Panc1 (cell line): ENCODE data around the gene EFNB1. TPM values are rescaled to one million over a fixed set of nuclear protein-coding genes. Genes with fewer than 3 reads are reported as not detected.

Source experiments
- ATAC-seq: fragments of 200-7000 bp; cut with Tn5 transposase; 2 replicates; pipeline ENCODE4 v1.9.1; 2020; ENCODE audit warnings: mild to moderate bottlenecking, moderate library complexity
- BruUV-seq: library from RNA; stranded (reverse); fragments of 400-500 nt; replicated peaks from 2 replicates; lab custom pipeline; 2021; lab: Mats Ljungman, UMichigan
- CTCF ChIA-PET: fragments of 300-600 bp; sonication (Branson Sonifier 250); formaldehyde crosslinking; loops from one replicate; lab custom pipeline; 2022; ENCODE audit warnings: antibody characterized with exemption; lab: Charles Lee
- POLR2A ChIA-PET: fragments of 300-600 bp; sonication (Branson Sonifier 250); formaldehyde crosslinking; loops from one replicate; lab custom pipeline; 2022; ENCODE audit warnings: antibody characterized with exemption; lab: Charles Lee
- DNase-seq: peaks from one replicate; pipeline ENCODE4 v3.0.0-alpha.2; 2010; ENCODE audit warnings: low read depth, low spot score
- H3K27ac ChIP-seq: 2 replicates; pipeline ENCODE4 v1.5.1; 2011; ENCODE audit warnings: mild to moderate bottlenecking, low read length, inconsistent platforms
- H3K27me3 ChIP-seq: fragments of 200-500 bp; sonication (Bioruptor generic); 2 replicates; pipeline ENCODE4 v1.6.0; 2014; ENCODE audit warnings: low read length, inconsistent platforms; ENCODE audit not compliant: control insufficient read depth, insufficient read depth
- H3K36me3 ChIP-seq: fragments of 200-500 bp; sonication (Bioruptor generic); 2 replicates; pipeline ENCODE4 v1.5.1; 2014; ENCODE audit warnings: inconsistent platforms, mild to moderate bottlenecking, low read length, moderate library complexity; ENCODE audit not compliant: control insufficient read depth, insufficient read depth
- H3K4me1 ChIP-seq: 2 replicates; pipeline ENCODE4 v1.5.1; 2011; ENCODE audit warnings: inconsistent platforms, mild to moderate bottlenecking, low read length, moderate library complexity; ENCODE audit not compliant: control insufficient read depth, insufficient read depth
- H3K4me3 ChIP-seq, 2 experiments: 2 replicates each; pipeline ENCODE4 v1.5.1; 2011 to 2012; ENCODE audit warnings: low read depth in 2 of 2, low read length in 2 of 2, mild to moderate bottlenecking in 2 of 2, inconsistent platforms in 1 of 2, moderate library complexity in 1 of 2
- H3K9me3 ChIP-seq: fragments of 200-500 bp; sonication (Bioruptor generic); 2 replicates; pipeline ENCODE4 v1.5.1; 2014; ENCODE audit warnings: low read depth, mild to moderate bottlenecking, inconsistent platforms, low read length, moderate library complexity; ENCODE audit not compliant: control insufficient read depth, insufficient read depth
- CTCF ChIP-seq: fragments of 450-650 bp; IDR thresholded peaks from 2 replicates; pipeline ENCODE4 v1.5.1; 2017; ENCODE audit warnings: mild to moderate bottlenecking
- POLR2AphosphoS5 ChIP-seq: IDR thresholded peaks from 2 replicates; pipeline ENCODE4 v1.6.1; 2012; ENCODE audit warnings: mild to moderate bottlenecking, low read depth, low read length, moderate library complexity
- REST ChIP-seq, 2 experiments: IDR thresholded peaks; 2 replicates each; pipeline ENCODE4 v1.6.1; 2011 to 2012; ENCODE audit warnings: low read depth in 2 of 2, control low read depth in 1 of 2, low read length in 1 of 2, mild to moderate bottlenecking in 1 of 2, moderate library complexity in 1 of 2; ENCODE audit not compliant: insufficient read depth in 1 of 2
- SIN3A ChIP-seq: IDR thresholded peaks from 2 replicates; pipeline ENCODE4 v1.6.1; 2012; ENCODE audit warnings: low read depth, mild to moderate bottlenecking, low read length, moderate library complexity, borderline replicate concordance; ENCODE audit not compliant: insufficient read depth
- TCF7L2 ChIP-seq: IDR thresholded peaks from 2 replicates; pipeline ENCODE4 v1.6.1; 2011; ENCODE audit warnings: mild to moderate bottlenecking, low read depth, low read length, inconsistent platforms
- in situ Hi-C: cut with HindIII; loops from 2 replicates; pipeline ENCODE4 v1.10.0; 2016; ENCODE audit warnings: low sequenced_read_pairs, low pct_unique_long_range_greater_than_20kb
- intact Hi-C: fragments of 100-400 bp; cut with micrococcal nuclease; formaldehyde crosslinking; loops from one replicate; pipeline ENCODE4 v1.10.0; 2022; ENCODE audit not compliant: unreplicated experiment
- total RNA-seq: library from RNA; stranded (reverse); gene quantifications from one replicate; pipeline ENCODE4 v1.2.1, GENCODE V29; 2021; ENCODE audit not compliant: unreplicated experiment

The EFNB1 gene
- total RNA-seq, 1 experiment from 2014 or later: 12.9 TPM

- DNase-seq (no peak), ATAC-seq (no peak)
- POLR2A ChIA-PET: no interaction called here
- H3K36me3 ChIP-seq: no peaks in the 10 kb centered on the region
- H3K9me3 ChIP-seq: no peaks in the 10 kb centered on the region
- TF ChIP-seq POLR2AphosphoS5 (no peak), SIN3A (no peak), CTCF (no peak), REST (IDR thresholded peaks at IDR 0.05; ENCODE audit: insufficient read depth in 1 of 2, low read depth in 2 of 2, low read length in 1 of 2) (no peak), TCF7L2 (no peak)
- no TSS peak for BruUV-seq
- no peak overlapping the region for H3K27ac ChIP-seq
- CTCF ChIA-PET: interaction anchor here (0.6 kb wide), 1 partner anchor 245 kb away, joined by 3 read pairs; no protein-coding TSS in a partner anchor
- no peak overlapping the region for H3K4me3 ChIP-seq
- H3K4me1 ChIP-seq: no peaks in the 10 kb centered on the region; the same call in 1 of the 2 replicates
- in situ Hi-C loops (no loop called here), intact Hi-C loops (loop anchor here (10.0 kb wide), 2 partner anchors 310 to 1270 kb away; no protein-coding TSS in a partner anchor)
- H3K27me3 ChIP-seq: no peaks in the 10 kb centered on the region
Measured at GRCh38 chrX:68824565-68825125, 4.2 kb upstream of the EFNB1 start.

- Histone ChIP-seq H3K4me3 (no peak overlapping the region), H3K9me3 (no peaks in the 10 kb centered on the region), H3K27me3 (no peaks in the 10 kb centered on the region), H3K36me3 (no peaks in the 10 kb centered on the region), H3K4me1 (no peaks in the 10 kb centered on the region; the same call in none of the 2 replicates), H3K27ac (no peak overlapping the region)
- DNase-seq: no peak
- in situ Hi-C loops (no loop called here), intact Hi-C loops (loop anchor here (2.0 to 10.0 kb wide), 3 partner anchors 308 to 1268 kb away; no protein-coding TSS in a partner anchor)
- TF ChIP-seq REST (IDR thresholded peaks at IDR 0.05; ENCODE audit: insufficient read depth in 1 of 2, low read depth in 2 of 2, low read length in 1 of 2): no peak
- TF ChIP-seq CTCF: no peak
- CTCF ChIA-PET: no interaction called here
- ATAC-seq: no peak
- no TSS peak for BruUV-seq
- POLR2A ChIA-PET: no interaction called here
Measured at GRCh38 chrX:68826113-68826980, 2.5 kb upstream of the EFNB1 start.
